GM12892 (cell line): ENCODE measurements around the gene PGRMC1.
"Not testable (repeated sequence)": the region's sequence is repeated elsewhere in the genome, so short reads cannot be mapped to it uniquely, and the experiment has no call there.

Experiments
- DNase-seq: peaks from one replicate; pipeline ENCODE4 v3.0.0; 2011; ENCODE audit not compliant: insufficient read length
- FAIRE-seq: peaks from 2 replicates; lab custom pipeline; 2011; peaks lifted over from hg19 to GRCh38; lab: Jason Lieb, UNC
- POLR2A ChIP-seq: IDR thresholded peaks from 2 replicates; pipeline ENCODE4 v1.6.1; 2011; ENCODE audit warnings: low read depth, low read length, control low read depth
- POLR2AphosphoS5 ChIP-seq: IDR thresholded peaks from 2 replicates; pipeline ENCODE4 v1.6.1; 2011; ENCODE audit warnings: low read depth, low read length, control low read depth
- TAF1 ChIP-seq: IDR thresholded peaks from 2 replicates; pipeline ENCODE4 v1.6.1; 2011; ENCODE audit warnings: low read depth, mild to moderate bottlenecking, control low read depth, low read length, borderline replicate concordance

PGRMC1 gene

GRCh38 chrX:119240356-119240755 is 4.3 kb downstream of the PGRMC1 start:
- no peak for TF ChIP-seq POLR2AphosphoS5
- TF ChIP-seq TAF1, result no peak
- no peak for TF ChIP-seq POLR2A
- DNase-seq (no peak), FAIRE-seq (no peak)

DNA sequence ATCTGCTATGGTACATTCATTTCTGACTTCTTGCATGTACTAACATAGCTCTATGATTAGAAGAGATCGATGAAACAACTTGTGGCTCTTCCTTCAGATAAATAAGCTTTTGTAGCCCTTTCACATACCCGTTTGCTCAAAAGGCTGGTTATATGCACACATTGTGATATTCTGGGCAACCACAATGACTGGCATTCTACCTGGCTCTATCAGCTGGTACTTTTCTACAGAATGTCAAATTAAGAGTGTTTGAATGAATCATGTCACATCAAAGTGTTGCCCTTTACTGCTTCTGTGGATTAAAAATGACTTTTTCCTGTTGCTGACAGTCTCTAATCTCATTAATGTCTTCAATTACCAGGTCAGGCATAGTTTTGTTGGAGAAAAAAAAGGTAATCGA is 11.6 kb downstream of the PGRMC1 start:
- no peak for DNase-seq
- FAIRE-seq, result no peak
- TF ChIP-seq POLR2AphosphoS5, result no peak
- no peak for TF ChIP-seq POLR2A
- TF ChIP-seq TAF1, result no peak

DNA sequence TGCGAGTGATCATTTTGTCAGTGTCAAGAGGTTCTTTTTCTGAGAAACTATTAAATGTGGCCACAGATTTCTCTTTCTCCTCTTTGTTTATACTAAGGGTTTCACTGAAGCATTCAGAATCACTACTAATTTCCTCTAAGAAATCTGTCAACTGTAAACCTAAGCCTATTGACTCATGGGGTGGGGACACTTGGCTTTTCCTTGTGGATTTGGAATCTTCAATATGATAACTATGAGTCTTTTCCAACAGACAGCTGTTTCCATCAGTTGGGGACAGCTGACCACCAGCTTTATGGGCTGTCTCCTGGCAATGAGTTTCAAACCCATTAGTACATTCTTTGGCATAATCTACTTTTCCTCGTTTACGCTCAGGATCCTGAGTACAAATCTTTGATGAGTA is 13.8 kb downstream of the PGRMC1 start:
- FAIRE-seq (no peak), DNase-seq (no peak)
- TF ChIP-seq POLR2A, result no peak
- TF ChIP-seq POLR2AphosphoS5, result no peak
- no peak for TF ChIP-seq TAF1

- FAIRE-seq (no peak), DNase-seq (no peak)
- no peak for TF ChIP-seq TAF1
- TF ChIP-seq POLR2AphosphoS5, result no peak
- no peak for TF ChIP-seq POLR2A
Measured at GRCh38 chrX:119251386-119251785, 15.3 kb downstream of the PGRMC1 start.

DNA sequence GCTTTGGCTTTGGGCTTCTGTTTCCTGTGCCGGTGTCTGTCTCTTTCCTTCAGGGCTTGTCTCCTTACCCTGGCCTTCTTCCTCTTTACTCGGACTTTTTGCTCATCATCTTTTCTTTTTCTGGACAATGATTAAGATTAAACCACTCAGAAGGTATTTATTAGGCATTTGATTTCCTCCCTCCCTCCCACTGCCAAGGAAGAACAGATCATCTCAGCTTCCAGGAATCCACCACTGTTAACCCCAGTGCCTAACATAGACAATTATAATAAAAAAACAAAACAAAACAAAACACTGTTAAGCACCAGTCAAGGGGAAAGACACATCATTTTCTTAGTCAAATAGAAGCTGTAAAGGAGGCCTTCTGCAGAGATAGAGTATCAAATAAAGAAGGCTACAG is 16.6 kb downstream of the PGRMC1 start:
- TF ChIP-seq POLR2A (no peak), TAF1 (no peak), POLR2AphosphoS5 (no peak)
- DNase-seq, result no peak
- no peak for FAIRE-seq

DNA sequence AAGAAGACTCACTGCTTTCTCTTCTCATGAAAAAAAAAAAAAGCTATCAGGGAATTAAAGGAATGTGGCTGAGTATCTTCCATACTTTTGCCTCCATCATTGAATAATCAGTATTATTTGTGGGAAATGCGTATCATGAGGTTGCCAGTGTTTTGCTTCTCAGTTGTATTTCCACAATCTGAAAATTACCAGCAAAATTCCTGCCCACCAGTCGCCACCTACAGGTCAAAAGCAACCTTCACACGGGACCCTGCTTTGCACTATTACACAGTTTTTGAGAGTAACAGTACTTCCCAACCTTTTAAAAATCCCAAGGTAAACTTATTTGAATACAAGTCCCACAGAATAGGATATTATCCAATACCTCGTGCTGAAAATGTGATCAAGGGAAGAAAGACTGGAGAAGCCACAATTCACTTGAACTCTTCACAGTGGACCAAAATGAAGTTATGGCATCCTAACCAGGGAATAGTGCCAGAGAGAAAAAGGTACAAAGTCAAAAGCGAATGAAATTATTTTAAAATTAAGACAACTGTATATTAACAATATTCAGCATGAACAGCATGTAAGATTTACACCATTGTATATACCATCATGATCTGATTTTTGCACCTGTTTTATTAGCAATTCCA is 30.4 kb downstream of the PGRMC1 start:
- peak; percentile 85 for FAIRE-seq
- no peak for TF ChIP-seq POLR2A
- TF ChIP-seq TAF1, result no peak
- TF ChIP-seq POLR2AphosphoS5, result no peak
- DNase-seq, result no peak

DNA sequence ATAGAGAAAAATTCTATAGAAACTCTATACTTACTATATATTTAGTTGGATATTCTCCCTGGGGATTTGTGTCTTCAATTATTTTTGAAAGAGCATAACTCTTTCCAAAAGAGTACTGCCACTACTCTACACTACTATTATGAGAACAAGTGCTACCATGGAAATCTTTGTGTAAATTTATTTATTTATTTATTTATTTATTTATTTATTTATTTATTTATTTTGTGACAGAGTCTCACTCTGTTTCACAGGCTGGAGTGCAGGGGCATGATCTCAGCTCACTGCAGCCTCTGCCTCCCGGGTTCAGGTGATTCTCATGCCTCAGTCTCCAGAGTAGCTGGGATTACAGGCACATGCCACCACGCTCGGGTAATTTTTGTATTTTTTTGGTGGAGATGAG is 31.0 kb downstream of the PGRMC1 start:
- not testable (repeated sequence) for FAIRE-seq, DNase-seq

GRCh38 chrX:119272882-119273419 is 36.9 kb downstream of the PGRMC1 start:
- TF ChIP-seq POLR2AphosphoS5 (no peak), POLR2A (no peak), TAF1 (no peak)
- FAIRE-seq (no peak), DNase-seq (no peak)

GRCh38 chrX:119273420-119274192 is 37.5 kb downstream of the PGRMC1 start:
- FAIRE-seq (no peak), DNase-seq (no peak)
- no peak for TF ChIP-seq POLR2AphosphoS5
- no peak for TF ChIP-seq POLR2A

GRCh38 chrX:119282347-119282746 is 46.3 kb downstream of the PGRMC1 start:
- not testable (repeated sequence) for DNase-seq, FAIRE-seq

DNA sequence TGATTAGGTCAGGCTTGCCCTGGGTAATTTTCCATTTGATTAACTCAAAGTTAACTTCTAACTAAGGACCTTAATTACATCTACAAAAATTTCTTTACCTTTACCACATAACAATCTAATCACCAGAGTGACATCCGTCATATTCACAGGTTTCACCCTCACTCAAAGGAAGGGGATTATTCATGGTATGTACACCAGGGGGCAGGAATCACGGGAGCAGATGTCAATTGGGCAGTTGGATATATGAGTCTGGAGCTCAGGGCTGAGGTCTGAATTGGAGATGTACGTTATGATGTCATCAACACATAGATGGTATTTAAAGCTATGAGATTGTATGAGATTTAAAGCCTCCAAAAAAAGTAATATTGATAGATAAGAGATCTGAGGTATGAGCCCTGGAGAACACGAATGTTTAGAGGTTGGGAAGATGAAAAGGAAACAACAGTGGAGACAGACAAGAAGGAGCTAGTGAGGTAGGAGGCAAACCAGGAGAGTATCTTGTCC is 52.9 kb downstream of the PGRMC1 start:
- FAIRE-seq, result no peak

DNA sequence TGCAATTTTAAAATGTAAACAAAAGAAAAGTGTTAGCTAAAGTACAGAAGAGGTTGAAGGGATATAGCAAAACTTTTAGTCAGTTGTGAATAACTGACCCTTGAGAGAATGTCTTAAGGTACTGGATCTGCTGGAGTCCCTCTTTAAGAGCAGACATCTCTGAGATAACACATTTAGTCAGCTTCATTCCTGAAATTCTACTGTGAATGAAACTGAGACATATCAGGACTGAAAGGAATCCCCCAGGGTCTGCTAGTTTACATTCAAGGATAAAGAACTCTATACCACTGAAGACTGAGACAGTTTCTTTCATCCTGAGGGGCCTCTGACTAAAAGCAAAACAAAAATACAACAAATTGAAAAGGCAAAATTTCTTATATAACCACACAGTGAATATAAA is 54.4 kb downstream of the PGRMC1 start:
- TF ChIP-seq TAF1 (no peak), POLR2AphosphoS5 (no peak), POLR2A (no peak)
- FAIRE-seq, result no peak
- no peak for DNase-seq

More for the DNA sequence above, 52.9 kb downstream of the PGRMC1 start:
- TF ChIP-seq TAF1 (no peak), POLR2AphosphoS5 (no peak), POLR2A (no peak)
- DNase-seq, result no peak

- DNase-seq, FAIRE-seq: not testable (repeated sequence)
Measured at GRCh38 chrX:119291246-119291645, 55.2 kb downstream of the PGRMC1 start.
